HG02973 (cell line): ENCODE data around the gene TSC22D1.
"Not testable (repeated sequence)": the region's sequence is repeated elsewhere in the genome, so short reads cannot be mapped to it uniquely, and the experiment has no call there.

Experiments
- ATAC-seq: cut with Tn5 transposase; IDR thresholded peaks from one replicate; pipeline ENCODE4 v1.9.1; 2021; ENCODE audit warnings: moderate library complexity; ENCODE audit not compliant: unreplicated experiment

The TSC22D1 gene

GRCh38 chr13:44507639-44508038, 68.5 kb downstream of the TSC22D1 start:
- no peak for ATAC-seq

- ATAC-seq, result no peak
Measured at GRCh38 chr13:44506719-44507118, 69.4 kb downstream of the TSC22D1 start.

- no peak for ATAC-seq
Measured at GRCh38 chr13:44506251-44506650, 69.9 kb downstream of the TSC22D1 start.

- no peak for ATAC-seq
Measured at GRCh38 chr13:44504116-44504515, 72.0 kb downstream of the TSC22D1 start.

GRCh38 chr13:44498969-44499368, 77.2 kb downstream of the TSC22D1 start:
- no peak for ATAC-seq

GRCh38 chr13:44498502-44498901, 77.6 kb downstream of the TSC22D1 start:
- no peak for ATAC-seq

- ATAC-seq, result no peak
Measured at GRCh38 chr13:44497801-44498200, 78.3 kb downstream of the TSC22D1 start.

- ATAC-seq, result no peak
Measured at GRCh38 chr13:44493213-44493812, 82.8 kb downstream of the TSC22D1 start.

- ATAC-seq, result no peak
Measured at GRCh38 chr13:44489751-44490150, 86.4 kb downstream of the TSC22D1 start.

GRCh38 chr13:44487989-44488388, 88.1 kb downstream of the TSC22D1 start:
- no peak for ATAC-seq

GRCh38 chr13:44484562-44485138, 91.5 kb downstream of the TSC22D1 start:
- no peak for ATAC-seq

GRCh38 chr13:44474122-44474910, 101.8 kb downstream of the TSC22D1 start:
- ATAC-seq, result no peak

- ATAC-seq, result no peak
Measured at GRCh38 chr13:44471686-44472085, 104.4 kb downstream of the TSC22D1 start.

- no peak for ATAC-seq
Measured at GRCh38 chr13:44470638-44471562, 105.2 kb downstream of the TSC22D1 start.

GRCh38 chr13:44468874-44469273, 107.3 kb downstream of the TSC22D1 start:
- ATAC-seq, result no peak

GRCh38 chr13:44465318-44465717, 110.8 kb downstream of the TSC22D1 start:
- ATAC-seq, result no peak

- no peak for ATAC-seq
Measured at GRCh38 chr13:44464471-44464870, 111.7 kb downstream of the TSC22D1 start.

GRCh38 chr13:44463759-44464158, 112.4 kb downstream of the TSC22D1 start:
- ATAC-seq, result no peak

- ATAC-seq, result no peak
Measured at GRCh38 chr13:44459674-44460073, 116.5 kb downstream of the TSC22D1 start.

GRCh38 chr13:44458313-44458975, 117.7 kb downstream of the TSC22D1 start:
- ATAC-seq, result no peak

- not testable (repeated sequence) for ATAC-seq
Measured at GRCh38 chr13:44456212-44456611, 119.9 kb downstream of the TSC22D1 start.
